CD4-positive, alpha-beta T cell (primary cell): ENCODE results near the gene KCNE3. TPM values are rescaled to one million over a fixed set of nuclear protein-coding genes. Genes with fewer than 3 reads are reported as not detected.

ENCODE experiments used
- ATAC-seq: fragments of 200-7000 bp; cut with Tn5 transposase; one replicate; pipeline ENCODE4 v1.10.0; 2022; ENCODE audit warnings: mild to moderate bottlenecking; ENCODE audit not compliant: poor library complexity
- CTCF ChIA-PET: fragments of 350-600 bp; sonication (Branson Sonifier 250); formaldehyde crosslinking; loops from one replicate; lab custom pipeline; 2021; ENCODE audit warnings: antibody characterized with exemption, inconsistent platforms; lab: Charles Lee
- POLR2A ChIA-PET: fragments of 350-600 bp; sonication (Branson Sonifier 250); formaldehyde crosslinking; loops from one replicate; lab custom pipeline; 2021; ENCODE audit warnings: antibody characterized with exemption, inconsistent platforms; lab: Charles Lee
- DNase-seq, 14 experiments: peaks; one replicate each; pipeline ENCODE4 v3.0.0-alpha.2; 2013 to 2020; ENCODE audit warnings: mixed read lengths in 2 of 14
- H3K27ac ChIP-seq, 2 donors: one replicate each; pipeline versions ENCODE4 v1.5.1 to v1.7.0; 2013; ENCODE audit warnings: low read length in 2 of 2, low read depth in 1 of 2, mild to moderate bottlenecking in 1 of 2
- H3K27me3 ChIP-seq, 2 experiments: 1 replicate in 1 of 2; 2 replicates in 1 of 2; pipeline versions ENCODE4 v1.6.1 to v1.7.0; 2013; ENCODE audit warnings: low read length in 2 of 2, control low read depth in 1 of 2, mild to moderate bottlenecking in 1 of 2, moderate library complexity in 1 of 2; ENCODE audit not compliant: insufficient read depth in 2 of 2, control insufficient read depth in 1 of 2
- H3K36me3 ChIP-seq: one replicate; pipeline ENCODE4 v1.6.1; 2013; ENCODE audit warnings: low read length, control low read depth; ENCODE audit not compliant: insufficient read depth
- H3K4me1 ChIP-seq: one replicate; pipeline ENCODE4 v1.6.1; 2013; ENCODE audit warnings: low read length, control low read depth; ENCODE audit not compliant: insufficient read depth
- H3K4me3 ChIP-seq: one replicate; pipeline ENCODE4 v1.5.1; 2013; ENCODE audit warnings: mild to moderate bottlenecking, low read length, moderate library complexity
- H3K9me3 ChIP-seq, 2 experiments: 1 replicate in 1 of 2; 2 replicates in 1 of 2; pipeline versions ENCODE4 v1.6.1 to v1.7.0; 2013; ENCODE audit warnings: low read length in 2 of 2, mild to moderate bottlenecking in 2 of 2, control low read depth in 1 of 2, moderate library complexity in 1 of 2; ENCODE audit not compliant: control insufficient read depth in 1 of 2, insufficient read depth in 1 of 2
- H3K27ac Mint-ChIP-seq: one replicate; pipeline ENCODE4 v1.8.0; 2020; ENCODE audit warnings: mixed read lengths
- H3K27me3 Mint-ChIP-seq: one replicate; pipeline ENCODE4 v1.8.0; 2021; ENCODE audit warnings: mixed read lengths
- H3K36me3 Mint-ChIP-seq: one replicate; pipeline ENCODE4 v1.8.0; 2021; ENCODE audit warnings: low read depth, mixed read lengths
- H3K4me1 Mint-ChIP-seq: one replicate; pipeline ENCODE4 v1.8.0; 2021; ENCODE audit warnings: low read depth, mixed read lengths
- H3K4me3 Mint-ChIP-seq: one replicate; pipeline ENCODE4 v1.8.0; 2020; ENCODE audit warnings: mild to moderate bottlenecking, mixed read lengths
- H3K9me3 Mint-ChIP-seq: one replicate; pipeline ENCODE4 v1.8.0; 2020; ENCODE audit warnings: mixed read lengths
- CTCF ChIP-seq: fragments of 200-600 bp; IDR thresholded peaks from one replicate; pipeline ENCODE4 v1.8.0; 2022; ENCODE audit warnings: antibody characterized with exemption, mild to moderate bottlenecking
- intact Hi-C, 2 experiments: fragments of 100-400 bp; cut with DNase I in 1 of 2; cut with micrococcal nuclease in 1 of 2; formaldehyde crosslinking; loops; one replicate each; pipeline versions ENCODE4 v1.15.1 to v1.9.0; 2023 to 2025; cut with DNase I, micrococcal nuclease
- total RNA-seq, 174 experiments: library from RNA in 2 of 174; stranded (reverse) in 2 of 174; gene quantifications; one replicate each; pipeline ENCODE4 v1.2.3 and lab custom pipeline; 2021 to 2026

The KCNE3 gene
- total RNA-seq, 2 experiments from 2014 or later = 0.08 to 0.22 TPM

GRCh38 chr11:74468058-74468457 lies 709 bp upstream of the KCNE3 start:
- H3K4me1 ChIP-seq = peaks cover 6% of the 10 kb centered on the region
- H3K27ac ChIP-seq = no peak overlapping the region
- ChIA-PET CTCF (no interaction called here), POLR2A (no interaction called here)
- Mint-ChIP-seq H3K27ac (no peak overlapping the region), H3K4me3 (no peak overlapping the region), H3K9me3 (no peaks in the 10 kb centered on the region), H3K27me3 (peaks cover 48% of the 10 kb centered on the region), H3K4me1 (no peaks in the 10 kb centered on the region), H3K36me3 (no peaks in the 10 kb centered on the region)
- no peak for ATAC-seq
- intact Hi-C loops = no loop called here
- no peaks in the 10 kb centered on the region for H3K9me3 ChIP-seq
- DNase-seq = no peak
- H3K36me3 ChIP-seq = no peaks in the 10 kb centered on the region
- peaks cover 13 to 33% of the 10 kb centered on the region in 2 experiments for H3K27me3 ChIP-seq
- no peak overlapping the region for H3K4me3 ChIP-seq
- no peak for TF ChIP-seq CTCF

GRCh38 chr11:74465291-74465708 lies 2.0 kb downstream of the KCNE3 start:
- no peaks in the 10 kb centered on the region for H3K9me3 Mint-ChIP-seq
- no peaks in the 10 kb centered on the region for H3K9me3 ChIP-seq
- no peak overlapping the region for H3K27ac Mint-ChIP-seq
- no peak overlapping the region for H3K4me3 ChIP-seq
- H3K27me3 Mint-ChIP-seq = peaks cover 37% of the 10 kb centered on the region
- peaks cover 16 to 33% of the 10 kb centered on the region in 2 experiments for H3K27me3 ChIP-seq
- DNase-seq (no peak), ATAC-seq (no peak)
- H3K4me1 Mint-ChIP-seq = no peaks in the 10 kb centered on the region
- POLR2A ChIA-PET = no interaction called here
- H3K4me3 Mint-ChIP-seq = no peak overlapping the region
- CTCF ChIA-PET = no interaction called here
- H3K4me1 ChIP-seq = peaks cover 6% of the 10 kb centered on the region
- intact Hi-C loops = no loop called here
- no peaks in the 10 kb centered on the region for H3K36me3 Mint-ChIP-seq
- H3K27ac ChIP-seq = no peak overlapping the region
- TF ChIP-seq CTCF = no peak
- no peaks in the 10 kb centered on the region for H3K36me3 ChIP-seq

- ChIA-PET POLR2A (interaction anchor here (1.3 kb wide), 1 partner anchor 29 kb away, joined by 3 read pairs; the partner anchor contains the start of gene LIPT2), CTCF (no interaction called here)
- Histone ChIP-seq H3K27me3 (peaks cover 16 to 33% of the 10 kb centered on the region in 2 experiments), H3K27ac (no peak overlapping the region), H3K9me3 (no peaks in the 10 kb centered on the region), H3K4me3 (no peak overlapping the region), H3K4me1 (peaks cover 6% of the 10 kb centered on the region), H3K36me3 (no peaks in the 10 kb centered on the region)
- Mint-ChIP-seq H3K4me3 (no peak overlapping the region), H3K27ac (no peak overlapping the region), H3K4me1 (no peaks in the 10 kb centered on the region), H3K27me3 (peaks cover 37% of the 10 kb centered on the region), H3K9me3 (no peaks in the 10 kb centered on the region), H3K36me3 (no peaks in the 10 kb centered on the region)
- no peak for ATAC-seq
- TF ChIP-seq CTCF = no peak
- intact Hi-C loops = no loop called here
- DNase-seq = no peak
These were observed 2.6 kb downstream of the KCNE3 start for GRCh38 chr11:74464746-74465145.
